ENCODE measurements around the gene CELSR1.

CELSR1 gene

DNA sequence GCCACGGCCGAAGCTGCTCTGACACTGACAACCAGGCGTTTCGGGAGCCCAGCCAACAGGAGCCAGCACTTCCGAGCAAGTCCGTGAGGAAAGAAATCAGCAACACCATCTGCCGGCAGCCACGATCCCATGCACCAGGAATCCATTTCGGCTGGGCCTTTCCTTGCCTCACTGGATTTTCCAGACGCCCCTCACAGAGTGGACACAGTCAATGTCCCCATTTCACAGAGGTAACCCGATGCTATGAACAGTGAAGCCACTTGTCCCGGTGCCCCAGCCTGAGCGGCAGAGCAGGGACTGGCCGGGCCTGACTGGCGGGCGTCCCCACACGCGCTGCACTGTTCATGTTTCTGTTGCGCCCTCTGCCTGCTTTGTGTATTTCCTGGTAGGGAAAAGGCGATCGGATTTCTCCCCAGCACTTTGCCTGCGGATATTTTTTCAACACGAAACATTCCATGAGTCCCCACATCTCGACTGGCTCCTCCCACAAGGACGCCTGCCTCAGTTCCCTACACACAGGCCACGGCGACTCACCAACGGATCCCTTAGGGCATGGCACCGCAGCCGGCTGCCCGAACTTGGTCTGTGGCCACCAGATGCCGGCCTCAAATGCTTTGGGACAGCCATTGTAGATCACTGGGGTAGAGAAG is 146.6 kb downstream of the CELSR1 start:
- no peak overlapping the region for H3K27ac ChIP-seq (ENCODE audit: low read depth, low read length)

GRCh38 chr22:46390105-46390651 is 147.2 kb downstream of the CELSR1 start:
- H3K36me3 ChIP-seq (ENCODE audit: control insufficient read depth, insufficient read depth, low read length): no peaks in the 10 kb centered on the region
- H3K4me3 ChIP-seq (ENCODE audit: low read depth, low read length): no peak overlapping the region
- no peaks in the 10 kb centered on the region for H3K4me1 ChIP-seq (ENCODE audit: control insufficient read depth, insufficient read depth, low read length)
- no peaks in the 10 kb centered on the region for H3K27me3 ChIP-seq (ENCODE audit: control insufficient read depth, insufficient read depth, low read length)
- H3K9ac ChIP-seq (ENCODE audit: low read depth, low read length): no peak overlapping the region
- no peak overlapping the region for H3K27ac ChIP-seq (ENCODE audit: low read depth, low read length)
- H3K9me3 ChIP-seq (ENCODE audit: control insufficient read depth, insufficient read depth, low read length): no peaks in the 10 kb centered on the region

More for the DNA sequence above, 146.6 kb downstream of the CELSR1 start:
- H3K4me3 ChIP-seq (ENCODE audit: low read depth, low read length): no peak overlapping the region
- H3K27me3 ChIP-seq (ENCODE audit: control insufficient read depth, insufficient read depth, low read length): no peaks in the 10 kb centered on the region
- no peaks in the 10 kb centered on the region for H3K36me3 ChIP-seq (ENCODE audit: control insufficient read depth, insufficient read depth, low read length)
- H3K9me3 ChIP-seq (ENCODE audit: control insufficient read depth, insufficient read depth, low read length): no peaks in the 10 kb centered on the region
- H3K9ac ChIP-seq (ENCODE audit: low read depth, low read length): no peak overlapping the region
- no peaks in the 10 kb centered on the region for H3K4me1 ChIP-seq (ENCODE audit: control insufficient read depth, insufficient read depth, low read length)

DNA sequence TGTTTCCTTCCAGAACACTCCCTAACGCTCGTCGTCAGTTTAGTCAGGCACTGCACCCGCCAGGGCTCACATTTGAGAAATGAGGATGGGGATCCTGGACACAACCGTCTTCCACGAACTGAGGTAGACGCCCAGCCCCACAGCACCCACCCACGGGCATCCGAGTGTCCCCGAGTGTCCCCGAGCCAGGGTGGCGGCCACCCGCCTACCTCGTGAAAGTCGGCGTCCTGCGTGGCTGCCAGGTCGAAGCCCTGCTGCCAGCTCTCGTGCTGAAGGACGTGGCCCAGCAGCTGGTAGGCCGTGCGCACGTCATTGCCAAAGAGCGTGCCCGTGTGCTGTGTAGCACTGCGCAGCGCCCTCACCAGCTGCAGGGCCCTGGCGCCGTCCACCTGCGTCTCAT is 148.3 kb downstream of the CELSR1 start:
- H3K27me3 ChIP-seq (ENCODE audit: control insufficient read depth, insufficient read depth, low read length): no peaks in the 10 kb centered on the region
- no peak overlapping the region for H3K9ac ChIP-seq (ENCODE audit: low read depth, low read length)
- H3K36me3 ChIP-seq (ENCODE audit: control insufficient read depth, insufficient read depth, low read length): no peaks in the 10 kb centered on the region
- H3K27ac ChIP-seq (ENCODE audit: low read depth, low read length): no peak overlapping the region
- no peak overlapping the region for H3K4me3 ChIP-seq (ENCODE audit: low read depth, low read length)
- no peaks in the 10 kb centered on the region for H3K9me3 ChIP-seq (ENCODE audit: control insufficient read depth, insufficient read depth, low read length)
- no peaks in the 10 kb centered on the region for H3K4me1 ChIP-seq (ENCODE audit: control insufficient read depth, insufficient read depth, low read length)

DNA sequence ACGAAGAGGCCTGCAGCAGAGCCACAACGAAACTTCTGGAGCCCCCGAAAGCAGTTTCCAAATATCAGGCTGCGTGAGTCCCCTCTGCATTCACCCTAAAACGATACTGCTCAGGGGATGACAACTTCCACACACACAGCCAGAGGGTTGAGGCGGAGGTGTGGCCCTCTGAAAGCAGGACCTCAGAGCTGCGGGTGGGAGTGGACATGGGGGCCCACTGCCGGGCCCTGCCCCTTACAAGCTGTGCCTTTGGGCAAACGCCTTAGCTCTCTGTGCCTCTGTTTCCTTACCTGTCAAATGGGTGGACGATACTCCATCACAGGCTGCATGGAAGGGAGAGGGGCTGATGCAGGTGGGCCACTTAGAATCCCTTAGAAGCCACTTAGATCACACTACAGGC is 148.8 kb downstream of the CELSR1 start:
- Histone ChIP-seq H3K9me3 (ENCODE audit: control insufficient read depth, insufficient read depth, low read length) (no peaks in the 10 kb centered on the region), H3K9ac (ENCODE audit: low read depth, low read length) (no peak overlapping the region), H3K4me3 (ENCODE audit: low read depth, low read length) (no peak overlapping the region), H3K27me3 (ENCODE audit: control insufficient read depth, insufficient read depth, low read length) (no peaks in the 10 kb centered on the region), H3K27ac (ENCODE audit: low read depth, low read length) (no peak overlapping the region), H3K4me1 (ENCODE audit: control insufficient read depth, insufficient read depth, low read length) (no peaks in the 10 kb centered on the region), H3K36me3 (ENCODE audit: control insufficient read depth, insufficient read depth, low read length) (no peaks in the 10 kb centered on the region)

- no peak overlapping the region for H3K27ac ChIP-seq (ENCODE audit: low read depth, low read length)
- no peaks in the 10 kb centered on the region for H3K27me3 ChIP-seq (ENCODE audit: control insufficient read depth, insufficient read depth, low read length)
- H3K36me3 ChIP-seq (ENCODE audit: control insufficient read depth, insufficient read depth, low read length): no peaks in the 10 kb centered on the region
- H3K4me1 ChIP-seq (ENCODE audit: control insufficient read depth, insufficient read depth, low read length): no peaks in the 10 kb centered on the region
- H3K9me3 ChIP-seq (ENCODE audit: control insufficient read depth, insufficient read depth, low read length): no peaks in the 10 kb centered on the region
- no peak overlapping the region for H3K9ac ChIP-seq (ENCODE audit: low read depth, low read length)
- H3K4me3 ChIP-seq (ENCODE audit: low read depth, low read length): no peak overlapping the region
Observed at GRCh38 chr22:46387748-46388147, 149.7 kb downstream of the CELSR1 start.

DNA sequence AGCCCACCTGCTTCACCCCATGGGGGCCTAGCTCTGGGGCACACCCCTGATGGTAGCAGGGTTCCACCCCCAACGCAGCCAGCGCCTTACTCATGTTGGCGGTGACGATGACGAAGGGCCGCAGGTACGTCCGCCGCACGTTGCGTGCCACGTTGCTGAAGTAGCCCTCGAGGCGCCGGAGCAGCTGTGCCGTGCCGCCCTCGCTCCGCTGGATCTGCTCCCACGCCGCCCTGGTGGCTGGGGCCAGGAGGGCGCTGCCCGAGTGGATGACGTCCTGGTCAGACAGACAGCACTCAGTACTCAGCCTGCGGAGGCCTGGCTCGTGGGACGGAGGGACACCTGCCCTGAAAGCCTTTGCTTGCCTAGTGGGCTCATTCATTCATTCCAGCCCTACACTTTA is 151.1 kb downstream of the CELSR1 start:
- H3K36me3 ChIP-seq (ENCODE audit: control insufficient read depth, insufficient read depth, low read length): no peaks in the 10 kb centered on the region
- no peak overlapping the region for H3K9ac ChIP-seq (ENCODE audit: low read depth, low read length)
- H3K4me3 ChIP-seq (ENCODE audit: low read depth, low read length): no peak overlapping the region
- no peaks in the 10 kb centered on the region for H3K9me3 ChIP-seq (ENCODE audit: control insufficient read depth, insufficient read depth, low read length)
- H3K27me3 ChIP-seq (ENCODE audit: control insufficient read depth, insufficient read depth, low read length): no peaks in the 10 kb centered on the region
- H3K4me1 ChIP-seq (ENCODE audit: control insufficient read depth, insufficient read depth, low read length): no peaks in the 10 kb centered on the region
- no peak overlapping the region for H3K27ac ChIP-seq (ENCODE audit: low read depth, low read length)

- Histone ChIP-seq H3K9me3 (ENCODE audit: control insufficient read depth, insufficient read depth, low read length) (no peaks in the 10 kb centered on the region), H3K27me3 (ENCODE audit: control insufficient read depth, insufficient read depth, low read length) (no peaks in the 10 kb centered on the region), H3K27ac (ENCODE audit: low read depth, low read length) (no peak overlapping the region), H3K4me1 (ENCODE audit: control insufficient read depth, insufficient read depth, low read length) (peaks cover 22% of the 10 kb centered on the region), H3K36me3 (ENCODE audit: control insufficient read depth, insufficient read depth, low read length) (no peaks in the 10 kb centered on the region), H3K4me3 (ENCODE audit: low read depth, low read length) (no peak overlapping the region), H3K9ac (ENCODE audit: low read depth, low read length) (no peak overlapping the region)
Observed at GRCh38 chr22:46382524-46382923, 154.9 kb downstream of the CELSR1 start.

- Histone ChIP-seq H3K4me3 (ENCODE audit: low read depth, low read length) (no peak overlapping the region), H3K36me3 (ENCODE audit: control insufficient read depth, insufficient read depth, low read length) (no peaks in the 10 kb centered on the region), H3K4me1 (ENCODE audit: control insufficient read depth, insufficient read depth, low read length) (peaks cover 30% of the 10 kb centered on the region), H3K27me3 (ENCODE audit: control insufficient read depth, insufficient read depth, low read length) (no peaks in the 10 kb centered on the region), H3K27ac (ENCODE audit: low read depth, low read length) (no peak overlapping the region), H3K9ac (ENCODE audit: low read depth, low read length) (no peak overlapping the region), H3K9me3 (ENCODE audit: control insufficient read depth, insufficient read depth, low read length) (no peaks in the 10 kb centered on the region)
Observed at GRCh38 chr22:46381731-46382130, 155.7 kb downstream of the CELSR1 start.

- H3K9ac ChIP-seq (ENCODE audit: low read depth, low read length): no peak overlapping the region
- peaks cover 30% of the 10 kb centered on the region for H3K4me1 ChIP-seq (ENCODE audit: control insufficient read depth, insufficient read depth, low read length)
- no peak overlapping the region for H3K4me3 ChIP-seq (ENCODE audit: low read depth, low read length)
- H3K36me3 ChIP-seq (ENCODE audit: control insufficient read depth, insufficient read depth, low read length): no peaks in the 10 kb centered on the region
- H3K9me3 ChIP-seq (ENCODE audit: control insufficient read depth, insufficient read depth, low read length): no peaks in the 10 kb centered on the region
- H3K27ac ChIP-seq (ENCODE audit: low read depth, low read length): no peak overlapping the region
- H3K27me3 ChIP-seq (ENCODE audit: control insufficient read depth, insufficient read depth, low read length): no peaks in the 10 kb centered on the region
Observed at GRCh38 chr22:46381142-46381541, 156.3 kb downstream of the CELSR1 start.

DNA sequence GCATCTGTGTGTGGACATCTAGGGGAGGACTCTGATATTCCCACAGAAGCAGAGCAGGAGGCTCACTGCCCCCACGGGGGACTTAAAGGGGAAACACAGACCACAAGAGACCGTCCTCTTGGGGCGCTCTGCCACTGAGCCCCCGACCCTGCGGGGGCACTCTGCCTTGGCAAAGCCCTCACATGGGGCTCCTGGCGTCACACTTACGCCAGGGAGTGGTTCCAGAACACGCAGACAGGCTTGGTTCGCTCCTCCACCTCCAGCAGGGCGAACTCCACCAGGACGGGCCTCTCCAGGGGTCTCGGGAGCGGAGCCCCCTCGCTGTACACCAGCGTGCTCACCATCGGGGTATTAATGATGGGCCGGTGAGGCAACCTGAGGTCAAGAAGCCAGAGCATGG is 156.8 kb downstream of the CELSR1 start:
- no peak overlapping the region for H3K4me3 ChIP-seq (ENCODE audit: low read depth, low read length)
- H3K4me1 ChIP-seq (ENCODE audit: control insufficient read depth, insufficient read depth, low read length): peaks cover 30% of the 10 kb centered on the region
- no peaks in the 10 kb centered on the region for H3K9me3 ChIP-seq (ENCODE audit: control insufficient read depth, insufficient read depth, low read length)
- H3K9ac ChIP-seq (ENCODE audit: low read depth, low read length): no peak overlapping the region
- no peaks in the 10 kb centered on the region for H3K36me3 ChIP-seq (ENCODE audit: control insufficient read depth, insufficient read depth, low read length)
- no peaks in the 10 kb centered on the region for H3K27me3 ChIP-seq (ENCODE audit: control insufficient read depth, insufficient read depth, low read length)
- H3K27ac ChIP-seq (ENCODE audit: low read depth, low read length): no peak overlapping the region

DNA sequence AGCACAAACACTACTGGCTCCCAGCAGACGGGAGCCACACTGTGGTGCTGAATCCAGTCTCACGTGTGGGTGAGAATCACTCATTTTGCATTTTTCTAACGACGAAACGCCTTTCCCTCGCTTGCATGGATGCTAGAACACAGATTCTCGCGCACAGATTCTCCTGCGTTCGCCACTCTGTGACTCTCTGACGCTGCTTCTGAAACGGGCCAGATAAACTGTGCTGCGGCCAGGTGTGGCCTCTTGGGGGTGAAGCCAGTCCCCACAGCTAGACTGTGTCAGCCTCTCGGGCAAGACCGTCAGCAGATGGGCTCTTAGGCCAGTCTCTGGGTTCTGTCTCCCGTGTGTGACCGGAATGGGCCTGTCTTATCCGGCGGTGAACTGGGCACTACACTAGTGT is 157.4 kb downstream of the CELSR1 start:
- no peaks in the 10 kb centered on the region for H3K36me3 ChIP-seq (ENCODE audit: control insufficient read depth, insufficient read depth, low read length)
- no peak overlapping the region for H3K9ac ChIP-seq (ENCODE audit: low read depth, low read length)
- no peak overlapping the region for H3K27ac ChIP-seq (ENCODE audit: low read depth, low read length)
- H3K9me3 ChIP-seq (ENCODE audit: control insufficient read depth, insufficient read depth, low read length): no peaks in the 10 kb centered on the region
- H3K27me3 ChIP-seq (ENCODE audit: control insufficient read depth, insufficient read depth, low read length): no peaks in the 10 kb centered on the region
- peaks cover 30% of the 10 kb centered on the region for H3K4me1 ChIP-seq (ENCODE audit: control insufficient read depth, insufficient read depth, low read length)
- H3K4me3 ChIP-seq (ENCODE audit: low read depth, low read length): no peak overlapping the region

Data from HUES48 (cell line).